Stimulated activated CD4-positive, alpha-beta T cell treated with anti-CD3 and anti-CD28 coated beads, Interleukin-2, amount 100 ng/mL, for 48 hours (primary cell): ENCODE data around the gene PLAAT2.

Experiments used
- DNase-seq, 2 donors: peaks; one replicate each; pipeline ENCODE4 v3.0.0-alpha.2; 2020

PLAAT2 gene

GRCh38 chr11:63512816-63513215, 50.4 kb downstream of the PLAAT2 start:
- no peak for DNase-seq

- no peak for DNase-seq
Measured at GRCh38 chr11:63511048-63511748, 52.0 kb downstream of the PLAAT2 start.

- no peak for DNase-seq
Measured at GRCh38 chr11:63510360-63511047, 52.7 kb downstream of the PLAAT2 start.

GRCh38 chr11:63508745-63509144, 54.4 kb downstream of the PLAAT2 start:
- DNase-seq: no peak

GRCh38 chr11:63508009-63508408, 55.2 kb downstream of the PLAAT2 start:
- no peak for DNase-seq

GRCh38 chr11:63507511-63507910, 55.7 kb downstream of the PLAAT2 start:
- DNase-seq: no peak

GRCh38 chr11:63506876-63507275, 56.3 kb downstream of the PLAAT2 start:
- DNase-seq: no peak

GRCh38 chr11:63505857-63506528, 57.2 kb downstream of the PLAAT2 start, which contains the start of gene LGALS12:
Gene LGALS12, plus strand, starts transcription at chr11:63506084. Its CDS starts 375 bp downstream, at chr11:63506459.
- no peak for DNase-seq

- no peak for DNase-seq
Measured at GRCh38 chr11:63504933-63505586, 58.1 kb downstream of the PLAAT2 start.

- DNase-seq: no peak
Measured at GRCh38 chr11:63504054-63504453, 59.1 kb downstream of the PLAAT2 start.

GRCh38 chr11:63503492-63503891, 59.7 kb downstream of the PLAAT2 start:
- DNase-seq: no peak
